OCI-LY7 (cell line): ENCODE measurements around the gene TMPRSS15. TPM values are rescaled to one million over a fixed set of nuclear protein-coding genes. Genes with fewer than 3 reads are reported as not detected.

Experiments used
- BruUV-seq: library from RNA; stranded (reverse); fragments of 400-500 nt; replicated peaks from 2 replicates; lab custom pipeline; 2021; lab: Mats Ljungman, UMichigan
- CTCF ChIA-PET: fragments of 300-600 bp; sonication (Branson Sonifier 250); formaldehyde crosslinking; loops from one replicate; lab custom pipeline; 2022; ENCODE audit warnings: antibody characterized with exemption; ENCODE audit not compliant: unreplicated experiment; lab: Charles Lee
- POLR2A ChIA-PET: fragments of 300-600 bp; sonication (Branson Sonifier 250); formaldehyde crosslinking; loops from one replicate; lab custom pipeline; 2022; ENCODE audit warnings: antibody characterized with exemption; lab: Charles Lee
- DNase-seq: peaks from one replicate; pipeline ENCODE4 v3.0.0-alpha.2; 2015; ENCODE audit warnings: low spot score
- H2AFZ ChIP-seq: fragments of 200-600 bp; sonication (generic), shearing (Covaris generic); 2 replicates; pipeline ENCODE4 v1.6.1; 2014; ENCODE audit warnings: mild to moderate bottlenecking, antibody characterized with exemption, low read length, moderate library complexity
- H3K27ac ChIP-seq: fragments of 200-600 bp; sonication (generic); 2 replicates; pipeline ENCODE4 v1.5.1; 2014; ENCODE audit warnings: mixed run types, low read depth, mild to moderate bottlenecking, moderate library complexity, low read length, inconsistent platforms; ENCODE audit not compliant: poor library complexity, severe bottlenecking
- H3K36me3 ChIP-seq: fragments of 200-600 bp; sonication (generic); 2 replicates; pipeline ENCODE4 v1.6.1; 2014; ENCODE audit warnings: mild to moderate bottlenecking, antibody characterized with exemption, low read length, moderate library complexity, mixed read lengths; ENCODE audit not compliant: insufficient read depth
- H3K4me1 ChIP-seq: fragments of 200-600 bp; sonication (generic); 2 replicates; pipeline ENCODE4 v1.5.1; 2014; ENCODE audit warnings: mild to moderate bottlenecking, low read length; ENCODE audit not compliant: insufficient read depth, poor library complexity, severe bottlenecking
- H3K4me2 ChIP-seq: fragments of 200-600 bp; sonication (generic); 2 replicates; pipeline ENCODE4 v1.6.1; 2014; ENCODE audit warnings: mild to moderate bottlenecking, low read length
- H3K4me3 ChIP-seq: fragments of 200-600 bp; sonication (generic); 2 replicates; pipeline ENCODE4 v1.5.1; 2014; ENCODE audit warnings: mild to moderate bottlenecking, low read depth, low read length; ENCODE audit not compliant: poor library complexity, severe bottlenecking
- H3K79me2 ChIP-seq: fragments of 200-600 bp; sonication (generic); 2 replicates; pipeline ENCODE4 v1.6.1; 2016; ENCODE audit warnings: low read depth, mild to moderate bottlenecking, low read length, moderate library complexity, mixed read lengths; ENCODE audit not compliant: insufficient read depth
- H3K9me2 ChIP-seq: fragments of 200-600 bp; sonication (generic); 2 replicates; pipeline ENCODE4 v1.6.1; 2016; ENCODE audit warnings: mild to moderate bottlenecking, low read length, mixed read lengths; ENCODE audit not compliant: insufficient read depth
- H3K9me3 ChIP-seq: fragments of 200-600 bp; sonication (generic); 2 replicates; pipeline ENCODE4 v1.6.1; 2014; ENCODE audit warnings: mild to moderate bottlenecking, mixed run types, low read length, mixed read lengths
- H4K20me1 ChIP-seq: fragments of 200-600 bp; sonication (generic); 2 replicates; pipeline ENCODE4 v1.6.1; 2014; ENCODE audit warnings: mild to moderate bottlenecking, antibody characterized with exemption, low read length, moderate library complexity, mixed read lengths; ENCODE audit not compliant: insufficient read depth
- EZH2phosphoT487 ChIP-seq: fragments of 200-600 bp; sonication (generic); IDR thresholded peaks from 2 replicates; pipeline ENCODE4 v1.6.1; 2018; ENCODE audit warnings: low read depth, borderline replicate concordance, mild to moderate bottlenecking, mixed run types, antibody characterized with exemption, low read length, moderate library complexity, mixed read lengths
- intact Hi-C: fragments of 100-400 bp; cut with micrococcal nuclease; formaldehyde crosslinking; loops from one replicate; pipeline ENCODE4 v1.10.0; 2022; ENCODE audit not compliant: unreplicated experiment
- total RNA-seq, 2 experiments: library from RNA; depleted of rRNA in 1 of 2; stranded (reverse); fragments of >200 nt in 1 of 2; shearing (Covaris generic) in 1 of 2; gene quantifications; 2 replicates each; pipeline ENCODE4 v1.2.3, GENCODE V29; 2014 to 2022
- TF ChIP-seq, protein P1 (sequence below): fragments of 200-600 bp; sonication (generic); conservative IDR thresholded peaks from 2 replicates; pipeline ENCODE4 v1.5.1; 2014; ENCODE audit warnings: mild to moderate bottlenecking, antibody characterized with exemption, low read length, moderate library complexity, mixed read lengths

The TMPRSS15 gene
- total RNA-seq, 2 experiments from 2014 or later, result 0.03 to 0.13 TPM

DNA sequence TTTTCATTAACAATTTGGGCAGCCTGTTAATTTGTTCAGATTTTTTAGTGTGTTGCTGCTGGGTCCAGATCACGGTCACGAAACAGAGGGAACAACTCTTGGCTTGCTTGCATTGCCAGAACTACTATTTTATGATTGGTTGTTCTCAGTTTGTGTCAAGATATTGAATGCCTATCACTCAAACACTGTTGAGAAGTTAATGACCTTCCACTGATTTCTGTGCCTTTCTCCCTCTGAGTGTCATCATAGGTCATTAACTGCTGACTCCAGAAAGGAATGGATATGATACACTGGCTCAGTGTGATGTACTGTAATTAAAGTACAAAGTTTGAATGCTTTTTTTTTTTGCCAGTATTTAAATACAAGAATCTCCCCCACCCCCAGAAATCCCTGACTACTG is 149.8 kb downstream of the TMPRSS15 start:
- ChIA-PET CTCF (no interaction called here), POLR2A (no interaction called here)
- H3K9me2 ChIP-seq, result no peaks in the 10 kb centered on the region
- no TSS peak for BruUV-seq
- intact Hi-C loops, result no loop called here
- H3K36me3 ChIP-seq, result no peaks in the 10 kb centered on the region
- H3K4me3 ChIP-seq, result no peak overlapping the region
- H3K27ac ChIP-seq, result no peak overlapping the region
- no peaks in the 10 kb centered on the region for H3K79me2 ChIP-seq
- H4K20me1 ChIP-seq, result no peaks in the 10 kb centered on the region
- no peak overlapping the region for H3K4me2 ChIP-seq
- no peaks in the 10 kb centered on the region for H3K4me1 ChIP-seq
- H3K9me3 ChIP-seq, result no peaks in the 10 kb centered on the region
- no peak for DNase-seq
- no peak overlapping the region for H2AFZ ChIP-seq
- TF ChIP-seq, protein P1, sequence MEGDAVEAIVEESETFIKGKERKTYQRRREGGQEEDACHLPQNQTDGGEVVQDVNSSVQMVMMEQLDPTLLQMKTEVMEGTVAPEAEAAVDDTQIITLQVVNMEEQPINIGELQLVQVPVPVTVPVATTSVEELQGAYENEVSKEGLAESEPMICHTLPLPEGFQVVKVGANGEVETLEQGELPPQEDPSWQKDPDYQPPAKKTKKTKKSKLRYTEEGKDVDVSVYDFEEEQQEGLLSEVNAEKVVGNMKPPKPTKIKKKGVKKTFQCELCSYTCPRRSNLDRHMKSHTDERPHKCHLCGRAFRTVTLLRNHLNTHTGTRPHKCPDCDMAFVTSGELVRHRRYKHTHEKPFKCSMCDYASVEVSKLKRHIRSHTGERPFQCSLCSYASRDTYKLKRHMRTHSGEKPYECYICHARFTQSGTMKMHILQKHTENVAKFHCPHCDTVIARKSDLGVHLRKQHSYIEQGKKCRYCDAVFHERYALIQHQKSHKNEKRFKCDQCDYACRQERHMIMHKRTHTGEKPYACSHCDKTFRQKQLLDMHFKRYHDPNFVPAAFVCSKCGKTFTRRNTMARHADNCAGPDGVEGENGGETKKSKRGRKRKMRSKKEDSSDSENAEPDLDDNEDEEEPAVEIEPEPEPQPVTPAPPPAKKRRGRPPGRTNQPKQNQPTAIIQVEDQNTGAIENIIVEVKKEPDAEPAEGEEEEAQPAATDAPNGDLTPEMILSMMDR, result no peak
- TF ChIP-seq EZH2phosphoT487, result no peak

DNA sequence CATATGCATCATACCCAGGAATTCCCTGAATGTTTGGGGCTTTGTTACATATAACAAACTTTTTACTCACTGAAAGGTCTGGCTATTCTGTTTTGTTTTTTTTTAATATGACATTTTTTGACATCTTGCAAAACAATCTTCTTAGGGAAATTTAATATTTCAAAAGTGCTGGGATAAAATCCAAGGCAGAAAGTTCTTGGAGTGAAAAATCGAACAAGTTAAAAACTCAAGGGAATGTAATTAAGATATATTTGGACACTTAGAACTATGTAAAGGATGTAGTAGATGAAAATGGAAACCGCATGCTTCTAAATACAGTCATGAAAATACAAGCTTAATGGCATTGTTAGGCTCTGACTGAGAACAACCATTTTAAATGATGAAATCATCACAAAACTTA is 150.4 kb downstream of the TMPRSS15 start:
- H3K27ac ChIP-seq, result no peak overlapping the region
- H3K9me3 ChIP-seq, result no peaks in the 10 kb centered on the region
- H3K79me2 ChIP-seq, result no peaks in the 10 kb centered on the region
- DNase-seq, result no peak
- intact Hi-C loops, result no loop called here
- no peak overlapping the region for H3K4me3 ChIP-seq
- CTCF ChIA-PET, result no interaction called here
- no peaks in the 10 kb centered on the region for H3K36me3 ChIP-seq
- H4K20me1 ChIP-seq, result no peaks in the 10 kb centered on the region
- no peaks in the 10 kb centered on the region for H3K9me2 ChIP-seq
- POLR2A ChIA-PET, result no interaction called here
- no peaks in the 10 kb centered on the region for H3K4me1 ChIP-seq
- no peak overlapping the region for H3K4me2 ChIP-seq
- no TSS peak for BruUV-seq
- no peak for TF ChIP-seq EZH2phosphoT487
- no peak overlapping the region for H2AFZ ChIP-seq

DNA sequence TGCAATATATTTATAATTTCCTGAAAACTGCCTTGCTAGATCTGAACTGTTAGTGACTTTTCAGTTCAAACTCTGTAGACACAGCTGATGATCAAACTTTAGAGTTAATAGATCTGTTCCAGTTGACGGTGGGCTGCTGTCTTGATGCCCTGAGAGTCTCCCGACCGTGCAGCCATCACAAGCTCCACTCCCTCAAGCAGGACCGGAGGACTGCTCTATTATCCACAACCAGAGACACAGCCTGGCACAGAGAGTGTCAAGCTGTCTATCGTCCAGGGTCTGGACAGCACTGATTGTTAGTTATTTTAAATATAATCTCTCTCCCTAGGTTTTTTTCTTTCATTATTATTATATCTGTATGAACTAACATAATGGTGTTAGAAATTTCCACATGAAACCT is 150.9 kb downstream of the TMPRSS15 start:
- POLR2A ChIA-PET, result interaction anchor here (0.6 to 1.2 kb wide), 3 partner anchors 16 to 1554 kb away, joined by 3 to 4 read pairs (median 3); no protein-coding TSS in a partner anchor
- BruUV-seq, result no TSS peak
- intact Hi-C loops, result no loop called here
- no peak for DNase-seq
- no peak overlapping the region for H3K27ac ChIP-seq
- no peak overlapping the region for H3K4me2 ChIP-seq
- CTCF ChIA-PET, result no interaction called here
- no peaks in the 10 kb centered on the region for H3K9me3 ChIP-seq
- no peaks in the 10 kb centered on the region for H3K4me1 ChIP-seq
- no peaks in the 10 kb centered on the region for H3K9me2 ChIP-seq
- TF ChIP-seq, protein P1, result no peak
- TF ChIP-seq EZH2phosphoT487, result no peak
- H3K36me3 ChIP-seq, result no peaks in the 10 kb centered on the region
- no peak overlapping the region for H3K4me3 ChIP-seq
- no peaks in the 10 kb centered on the region for H3K79me2 ChIP-seq
- H4K20me1 ChIP-seq, result no peaks in the 10 kb centered on the region
- no peak overlapping the region for H2AFZ ChIP-seq
